Fibroblast of skin of abdomen (primary cell): ENCODE results near the gene STAMBPL1.
"Not testable (repeated sequence)": the region's sequence is repeated elsewhere in the genome, so short reads cannot be mapped to it uniquely, and the experiment has no call there.

Source experiments
- DNase-seq: peaks from one replicate; pipeline ENCODE4 v3.0.0-alpha.2; 2013

The STAMBPL1 gene

DNA sequence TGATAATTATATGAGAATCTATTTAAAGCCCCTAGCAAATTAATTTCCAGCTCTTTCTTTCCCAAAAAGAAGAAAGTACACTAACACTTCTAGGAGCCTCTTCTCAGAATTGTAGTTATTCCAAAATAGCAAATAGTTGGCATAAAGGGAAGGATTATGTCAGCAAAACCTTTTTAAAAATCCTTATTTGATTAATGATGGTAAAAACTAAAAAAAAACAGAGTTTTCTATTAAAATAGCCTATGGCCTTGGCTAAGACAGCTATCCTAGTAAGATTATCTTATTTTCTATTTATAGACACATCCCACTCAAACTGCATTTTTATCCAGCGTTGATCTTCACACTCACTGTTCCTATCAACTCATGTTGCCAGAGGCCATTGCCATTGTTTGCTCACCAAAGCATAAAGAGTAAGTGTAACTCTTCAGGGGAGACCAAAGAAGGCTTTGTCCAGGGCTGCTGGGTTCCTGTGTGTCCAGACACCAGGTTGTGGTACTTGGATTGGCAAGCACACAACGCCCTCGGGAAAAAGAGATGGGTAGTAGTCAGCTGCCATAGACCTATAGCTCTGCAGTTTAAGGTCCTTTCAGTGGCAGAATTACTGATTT, 41.0 kb downstream of the STAMBPL1 start:
- DNase-seq = no peak

DNA sequence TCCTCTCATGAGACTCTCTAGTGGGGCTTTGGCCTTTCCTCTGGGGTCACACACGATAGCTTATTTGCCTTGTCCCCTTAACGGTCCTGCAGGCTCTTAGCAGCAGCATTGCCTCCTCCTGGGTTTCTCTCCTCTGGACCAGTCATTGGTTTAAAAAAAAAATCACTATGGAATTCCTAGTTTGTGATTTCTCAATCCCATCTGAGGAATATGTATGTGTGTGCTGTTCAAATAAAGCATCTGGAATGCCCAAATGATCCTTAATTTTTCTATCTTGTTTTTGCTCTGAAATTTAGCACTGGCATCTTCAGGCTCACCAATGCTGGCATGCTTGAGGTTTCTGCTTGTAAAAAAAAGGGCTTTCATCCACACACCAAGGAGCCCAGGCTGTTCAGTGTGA, 42.0 kb downstream of the STAMBPL1 start:
- no peak for DNase-seq

DNA sequence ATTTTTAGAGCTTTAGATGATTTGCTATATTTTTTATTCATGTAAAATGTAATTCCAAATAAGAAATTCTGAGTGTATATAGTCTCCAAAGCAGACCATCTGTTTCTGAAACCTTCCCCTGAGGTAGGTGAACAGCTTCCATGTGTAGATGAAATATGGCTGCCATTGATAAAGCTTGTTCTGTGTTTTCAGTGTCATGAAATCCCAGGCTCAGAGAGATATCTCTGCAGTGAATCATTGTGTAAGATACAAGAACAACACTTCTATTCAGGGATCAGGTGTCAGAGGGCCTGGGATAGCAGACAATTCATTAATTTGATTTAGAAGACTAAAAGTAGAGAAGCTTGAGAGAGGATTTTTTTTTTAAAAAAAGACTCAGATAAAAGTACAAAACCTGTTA, 43.5 kb downstream of the STAMBPL1 start:
- DNase-seq = no peak

DNA sequence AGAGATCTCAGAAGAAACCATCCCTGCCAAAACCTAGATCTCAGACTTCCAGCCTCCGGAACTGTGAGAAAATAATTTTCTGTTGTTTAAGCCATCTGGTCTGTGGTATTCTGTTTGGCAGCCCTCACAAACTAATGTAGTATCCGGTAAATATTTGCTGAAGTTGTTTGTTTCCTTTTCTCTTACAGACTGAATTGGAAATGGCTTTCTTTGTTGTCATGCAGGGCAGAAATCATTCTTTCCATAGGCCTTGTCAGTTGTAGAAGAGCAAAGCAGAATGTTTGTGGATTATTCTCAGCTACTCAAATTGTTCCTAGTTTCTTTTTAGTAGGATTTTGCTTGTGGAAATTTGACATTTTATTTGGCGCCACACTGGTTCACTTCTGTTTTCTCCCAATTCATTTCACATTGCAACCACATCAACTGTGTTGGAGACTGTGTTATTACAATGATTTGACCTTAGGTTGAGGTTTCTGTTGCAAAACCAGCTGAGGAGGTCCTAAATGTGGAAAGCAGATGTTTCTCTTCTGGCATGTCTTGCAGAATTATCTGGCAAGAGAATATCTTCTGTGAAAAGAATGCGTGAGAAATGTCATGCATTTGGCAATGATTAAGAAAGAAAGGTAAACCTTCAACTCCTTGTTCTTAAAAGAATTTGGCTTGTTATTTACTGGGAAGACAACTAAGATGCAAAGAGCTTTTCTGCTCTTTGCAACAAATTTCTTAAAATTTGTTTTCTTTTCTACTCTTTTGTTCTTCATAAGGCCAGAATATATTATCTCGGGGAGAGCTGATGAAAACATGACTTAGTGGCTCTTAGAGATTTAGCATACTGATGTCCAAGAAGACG, 46.7 kb downstream of the STAMBPL1 start:
- peak; percentile 94 for DNase-seq

DNA sequence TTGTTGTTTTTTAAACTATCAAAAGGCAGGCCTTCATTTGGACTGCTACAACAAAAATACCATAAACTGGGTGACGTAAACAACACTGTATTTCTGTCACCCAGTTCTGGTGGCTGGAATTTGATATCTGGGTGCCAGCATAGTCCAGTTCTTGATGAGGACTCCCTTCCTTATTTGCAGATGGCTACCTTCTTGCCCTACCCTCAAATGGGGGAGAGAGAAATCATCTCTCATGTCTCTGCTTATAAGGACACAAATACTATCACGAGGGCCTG, 47.3 kb downstream of the STAMBPL1 start:
- DNase-seq = no peak

DNA sequence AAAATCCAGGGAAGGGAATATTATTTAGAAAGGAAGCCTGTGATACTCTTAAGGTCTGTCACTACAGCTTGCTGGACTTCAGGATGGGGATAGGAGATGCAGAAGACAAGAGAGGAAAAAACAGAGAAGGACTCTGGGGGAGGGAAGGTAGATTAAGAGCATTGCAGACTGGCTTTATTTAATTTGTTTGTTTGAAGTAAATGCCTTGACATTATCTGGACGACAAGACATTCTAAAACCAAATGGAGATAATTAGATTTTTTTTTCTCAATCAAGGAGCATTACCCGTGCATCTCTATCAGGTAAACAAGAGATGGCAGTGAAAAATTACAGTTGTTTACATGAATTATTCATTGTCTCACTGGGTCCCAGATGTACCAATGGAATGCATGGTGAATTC, 48.2 kb downstream of the STAMBPL1 start:
- DNase-seq = no peak

DNA sequence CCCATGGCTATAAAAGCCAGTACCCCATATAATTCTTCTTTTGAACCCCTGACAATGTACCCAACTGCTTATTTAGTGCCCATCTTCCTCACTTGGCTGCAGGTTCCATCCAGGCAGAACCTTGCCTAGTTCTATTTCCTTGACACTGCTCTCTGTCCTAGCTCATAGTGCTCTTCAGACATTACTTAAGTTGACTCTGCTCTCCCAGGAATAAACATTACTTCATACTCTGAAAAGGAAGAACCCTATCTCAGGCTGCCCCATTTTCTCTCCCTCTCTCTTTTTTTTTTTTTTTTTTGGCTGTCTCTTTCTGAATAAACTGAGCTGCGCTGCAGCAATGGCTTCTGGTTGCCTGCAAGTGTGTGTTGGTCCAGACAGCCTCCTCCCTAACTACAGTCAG, 51.5 kb downstream of the STAMBPL1 start:
- DNase-seq = no peak

DNA sequence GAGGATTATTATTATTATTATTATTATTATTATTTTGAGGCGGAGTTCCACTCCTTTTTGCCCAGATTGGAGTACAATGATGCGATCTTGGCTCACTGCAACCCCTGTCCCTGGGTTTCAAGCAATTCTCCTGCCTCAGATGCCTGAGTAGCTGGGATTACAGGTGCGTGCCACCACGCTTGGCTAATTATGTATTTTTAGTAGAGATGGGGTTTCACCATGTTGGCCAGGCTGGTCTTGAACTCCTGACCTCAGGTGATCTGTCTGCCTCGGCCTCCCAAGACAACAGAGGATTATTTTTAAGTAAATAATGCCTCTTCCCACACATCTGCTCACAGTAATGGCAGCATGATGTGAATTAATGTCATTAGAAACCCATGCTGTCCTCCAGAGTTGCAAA, 52.0 kb downstream of the STAMBPL1 start:
- DNase-seq = not testable (repeated sequence)

DNA sequence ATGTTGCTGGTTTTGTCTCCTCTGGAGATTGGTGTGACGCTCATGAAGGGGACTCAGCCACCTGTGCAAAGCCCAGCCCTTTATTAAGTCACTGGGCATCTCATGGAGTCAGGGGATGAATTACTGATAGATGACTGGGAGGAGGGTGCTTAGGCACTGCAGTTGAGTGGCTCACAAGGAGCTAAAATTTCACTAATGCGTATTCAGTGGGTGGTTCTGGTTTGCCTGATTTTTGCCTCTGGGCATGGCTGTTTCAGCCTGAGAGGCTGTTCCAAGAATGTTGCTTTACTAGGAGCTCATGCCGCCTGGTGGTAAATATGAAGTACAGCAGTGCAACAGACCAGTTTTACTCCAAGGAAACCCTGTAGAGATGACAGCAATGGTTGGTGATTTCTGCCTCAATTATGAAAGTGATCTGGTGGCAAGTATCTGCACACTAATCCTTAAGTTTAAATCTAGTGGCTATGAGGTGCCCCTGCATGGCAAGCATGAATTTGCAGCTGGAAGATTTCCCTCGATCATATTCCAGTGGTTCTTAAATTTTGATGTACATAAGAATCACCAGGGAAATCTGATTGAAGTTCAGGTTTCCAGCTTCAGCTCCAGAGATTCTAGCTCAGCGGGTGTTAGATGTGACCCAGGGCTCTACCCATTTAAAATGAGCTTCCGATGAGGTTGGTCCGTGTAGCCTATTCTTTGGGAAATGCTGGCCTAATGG, 52.7 kb downstream of the STAMBPL1 start:
- DNase-seq = peak; percentile 83

DNA sequence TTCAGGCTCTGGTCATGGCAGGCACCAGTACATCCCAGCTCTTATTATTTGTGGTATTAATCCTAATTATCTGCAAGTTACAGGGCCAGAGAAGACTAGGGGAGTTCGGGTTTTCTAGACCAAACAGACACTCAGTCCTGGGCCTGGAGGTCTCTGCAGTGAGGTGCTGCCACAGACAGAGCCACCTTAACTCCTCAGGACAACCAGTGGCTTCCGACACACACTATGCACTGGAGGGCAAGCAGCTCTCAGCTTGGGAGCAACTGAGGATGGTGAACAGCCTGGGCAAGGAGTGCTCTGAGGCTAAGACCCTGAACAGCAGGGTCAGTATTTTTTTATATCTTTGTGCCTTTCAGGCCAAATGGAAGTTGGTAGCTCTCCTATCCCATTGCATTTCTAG, 53.5 kb downstream of the STAMBPL1 start:
- DNase-seq = peak; percentile 25

DNA sequence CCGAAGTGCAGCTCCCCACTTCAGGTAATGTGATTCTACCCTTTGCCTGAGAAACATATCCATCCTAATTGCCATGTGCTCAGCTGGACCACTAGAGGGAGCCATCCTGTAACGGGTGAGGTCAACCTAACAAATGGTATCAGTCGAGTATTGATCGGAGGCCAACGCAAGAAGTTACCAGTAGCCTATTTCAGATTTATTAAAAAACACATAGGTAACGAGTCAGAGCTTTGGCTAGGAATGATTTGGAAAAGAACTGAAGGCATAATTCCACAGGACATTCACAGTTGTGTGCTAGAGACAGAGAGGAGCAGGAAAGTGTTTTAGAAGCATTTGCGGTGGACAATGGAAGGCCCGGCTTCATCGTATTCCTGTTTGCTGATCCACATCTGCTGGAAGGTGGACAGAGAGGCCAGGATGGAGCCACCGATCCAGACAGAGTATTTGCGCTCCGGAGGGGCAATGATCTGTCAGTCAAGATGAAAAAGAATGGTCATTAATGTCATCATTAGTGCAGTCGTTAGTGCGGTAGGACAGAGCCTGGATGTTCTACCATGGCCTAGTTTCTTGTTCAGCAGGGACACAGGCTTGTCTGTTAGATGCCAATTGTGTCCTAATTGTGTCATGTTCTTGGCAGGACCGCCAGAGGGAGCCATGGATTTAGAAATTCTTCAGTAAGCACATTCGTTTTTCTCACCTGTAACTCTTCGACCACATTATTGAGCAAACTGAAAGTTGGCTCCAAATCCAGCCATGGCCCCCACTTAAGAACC, 55.0 kb downstream of the STAMBPL1 start:
- DNase-seq = peak; percentile 76

DNA sequence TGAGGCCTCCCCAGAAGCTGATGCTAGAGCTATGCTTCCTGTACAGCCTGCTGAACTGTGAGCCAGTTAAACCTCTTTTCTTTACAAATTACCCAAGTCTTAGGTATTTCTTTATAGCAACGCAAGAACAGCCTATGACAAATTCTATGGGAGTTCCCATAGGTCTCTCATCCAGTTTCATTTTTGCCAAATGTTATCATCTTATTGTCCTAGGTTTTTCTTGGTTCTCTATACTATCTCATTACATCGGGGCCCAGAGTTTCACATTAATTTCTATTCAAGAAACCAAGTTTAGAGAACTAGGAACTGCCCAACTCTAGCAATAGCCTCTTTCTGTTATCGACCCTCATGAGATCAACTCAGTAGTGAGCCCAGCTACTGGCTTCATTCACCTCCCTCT, 56.6 kb downstream of the STAMBPL1 start:
- DNase-seq = no peak

DNA sequence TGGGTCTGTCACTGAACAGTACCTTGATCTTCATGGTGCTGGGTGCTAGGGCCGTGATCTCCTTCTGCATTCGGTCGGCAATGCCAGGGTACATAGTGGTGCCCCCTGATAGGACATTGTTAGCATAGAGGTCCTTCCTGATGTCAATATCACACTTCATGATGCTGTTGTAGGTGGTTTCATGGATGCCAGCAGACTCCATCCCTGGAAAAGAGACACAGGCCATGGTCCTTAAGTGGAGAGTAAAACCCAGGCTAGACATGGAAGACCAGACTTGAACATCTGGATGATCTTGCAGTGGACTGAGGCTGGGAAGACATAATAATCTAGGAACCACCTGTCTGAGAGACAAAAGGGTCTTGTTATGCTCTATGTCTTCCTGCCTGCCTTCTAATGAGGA, 58.0 kb downstream of the STAMBPL1 start:
- no peak for DNase-seq

DNA sequence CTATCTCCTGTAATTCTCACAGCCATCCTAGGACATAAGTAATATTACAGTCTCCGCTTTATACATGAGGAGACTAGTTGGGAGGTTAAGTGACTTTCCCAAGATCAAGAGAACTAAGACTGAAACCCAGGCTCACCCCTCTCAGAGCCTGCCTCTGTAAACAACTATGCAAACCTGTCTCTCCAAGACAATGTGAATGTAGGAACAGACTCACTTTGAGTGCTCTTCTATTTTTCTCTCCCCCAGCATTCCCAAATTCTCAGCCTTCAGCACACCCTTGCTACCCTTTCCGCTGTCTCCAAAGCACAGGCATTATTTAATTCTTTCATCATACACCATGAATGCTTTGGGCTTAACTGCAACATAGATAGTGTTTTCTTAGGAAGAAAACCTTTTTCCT, 58.9 kb downstream of the STAMBPL1 start:
- DNase-seq = no peak

DNA sequence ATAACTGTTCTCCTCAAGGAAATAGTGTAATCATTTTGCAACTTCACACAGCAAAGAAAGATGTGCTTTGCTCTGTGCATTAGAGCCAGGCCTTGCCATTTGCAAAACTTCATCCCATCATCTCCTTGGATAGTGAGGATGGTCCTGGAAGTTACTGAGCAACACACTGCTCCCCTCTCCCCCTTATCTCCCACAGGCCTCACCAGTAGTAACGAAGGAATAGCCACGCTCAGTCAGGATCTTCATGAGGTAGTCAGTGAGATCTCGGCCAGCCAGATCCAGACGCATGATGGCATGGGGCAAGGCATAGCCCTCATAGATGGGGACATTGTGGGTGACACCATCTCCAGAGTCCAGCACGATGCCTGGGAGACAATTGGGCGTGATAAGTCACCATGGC, 61.0 kb downstream of the STAMBPL1 start:
- no peak for DNase-seq

DNA sequence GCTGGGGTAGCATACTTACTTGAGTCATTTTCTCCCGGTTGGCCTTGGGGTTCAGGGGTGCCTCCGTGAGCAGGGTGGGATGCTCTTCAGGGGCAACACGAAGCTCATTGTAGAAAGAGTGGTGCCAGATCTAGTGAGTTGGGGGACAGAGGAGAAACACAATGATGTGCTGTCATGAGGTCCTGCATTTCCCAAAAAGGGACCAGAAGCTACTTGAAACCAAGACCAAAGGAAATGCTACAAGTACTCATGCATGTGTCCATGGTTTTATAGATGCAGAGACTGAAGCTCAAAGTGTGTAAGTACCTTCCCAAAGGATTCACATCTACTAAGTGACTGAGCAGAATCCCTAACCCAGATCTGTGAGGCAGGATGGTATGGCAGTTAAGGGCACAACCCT, 63.7 kb downstream of the STAMBPL1 start:
- no peak for DNase-seq

DNA sequence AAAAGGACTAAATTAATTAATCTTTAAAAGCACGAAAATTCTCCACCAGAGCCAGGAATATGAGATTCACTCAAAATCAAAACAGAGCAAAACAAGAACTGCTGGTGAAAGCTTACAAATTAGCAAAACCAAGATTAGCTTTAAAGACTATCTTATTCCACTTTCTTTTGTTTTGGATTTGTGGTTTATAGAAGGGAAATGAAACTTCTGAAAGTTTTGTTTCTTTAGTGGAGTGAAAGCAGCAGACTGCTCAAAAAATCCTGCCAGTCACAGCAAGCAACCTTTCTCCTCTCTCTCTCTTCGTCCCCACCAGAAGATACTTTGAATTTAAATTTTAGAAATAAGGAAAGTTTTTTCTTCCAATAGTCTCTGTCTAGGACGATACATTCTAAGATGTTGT, 64.8 kb downstream of the STAMBPL1 start:
- no peak for DNase-seq

DNA sequence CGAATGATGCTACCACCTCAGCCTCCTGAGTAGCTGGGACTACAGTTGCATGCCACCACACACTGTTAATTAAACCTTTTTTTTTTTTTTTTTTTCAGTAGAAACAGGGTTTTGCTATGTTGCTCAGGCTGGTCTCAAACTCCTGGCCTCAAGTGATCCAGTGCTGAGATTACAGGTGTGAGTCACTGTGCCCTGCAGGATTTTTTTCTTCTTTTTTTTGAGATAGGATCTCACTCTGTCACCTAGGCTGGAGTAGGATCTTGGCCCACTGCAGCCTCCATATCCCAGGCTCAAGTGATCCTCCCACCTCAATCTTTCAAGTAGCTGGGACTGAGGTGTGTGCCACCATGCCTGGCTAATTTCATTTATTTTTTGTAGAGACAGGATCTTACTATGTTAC, 66.2 kb downstream of the STAMBPL1 start:
- DNase-seq = no peak

DNA sequence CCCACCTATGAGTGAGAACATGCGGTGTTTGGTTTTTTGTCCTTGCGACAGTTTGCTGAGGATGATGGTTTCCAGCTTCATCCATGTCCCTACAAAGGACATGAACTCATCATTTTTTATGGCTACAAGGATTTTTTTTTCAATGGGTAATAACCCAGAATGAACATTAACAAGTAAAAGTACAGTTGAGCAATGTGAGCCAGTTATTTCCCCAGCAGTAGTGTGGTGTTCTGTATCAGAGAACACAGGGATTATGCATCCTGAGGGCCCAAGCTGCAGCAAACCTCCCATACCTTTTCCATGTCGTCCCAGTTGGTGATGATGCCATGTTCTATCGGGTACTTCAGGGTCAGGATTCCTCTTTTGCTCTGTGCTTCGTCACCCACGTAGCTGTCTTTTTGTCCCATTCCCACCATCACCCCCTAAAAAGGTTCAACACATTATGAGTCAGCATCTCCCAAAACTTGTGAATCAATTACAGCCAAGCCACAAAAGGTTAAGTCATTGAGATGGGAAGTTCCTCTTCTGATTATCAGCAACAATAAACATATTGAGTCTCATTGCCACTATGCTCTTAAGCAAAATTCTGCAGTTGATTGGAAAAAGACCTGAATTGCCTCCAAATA, 67.0 kb downstream of the STAMBPL1 start:
- no peak for DNase-seq

DNA sequence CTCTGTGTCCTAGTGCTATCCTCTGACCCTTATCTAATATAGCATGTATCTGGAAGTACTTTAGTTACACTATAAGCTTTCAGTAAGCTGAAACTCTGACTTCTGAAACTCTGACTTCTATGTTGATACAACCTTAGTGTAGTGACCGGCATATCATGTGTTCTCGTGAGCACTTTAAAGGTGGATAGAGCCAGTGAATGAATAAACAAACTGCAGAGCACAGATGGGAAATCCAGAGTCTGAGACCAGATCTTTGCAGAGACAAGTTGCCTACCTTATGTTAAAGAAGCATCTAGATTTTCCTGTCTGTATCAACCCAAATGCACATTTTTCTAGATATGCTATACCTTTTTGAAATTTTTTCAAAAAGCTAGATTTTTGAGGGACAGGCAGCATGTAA, 69.0 kb downstream of the STAMBPL1 start:
- no peak for DNase-seq

DNA sequence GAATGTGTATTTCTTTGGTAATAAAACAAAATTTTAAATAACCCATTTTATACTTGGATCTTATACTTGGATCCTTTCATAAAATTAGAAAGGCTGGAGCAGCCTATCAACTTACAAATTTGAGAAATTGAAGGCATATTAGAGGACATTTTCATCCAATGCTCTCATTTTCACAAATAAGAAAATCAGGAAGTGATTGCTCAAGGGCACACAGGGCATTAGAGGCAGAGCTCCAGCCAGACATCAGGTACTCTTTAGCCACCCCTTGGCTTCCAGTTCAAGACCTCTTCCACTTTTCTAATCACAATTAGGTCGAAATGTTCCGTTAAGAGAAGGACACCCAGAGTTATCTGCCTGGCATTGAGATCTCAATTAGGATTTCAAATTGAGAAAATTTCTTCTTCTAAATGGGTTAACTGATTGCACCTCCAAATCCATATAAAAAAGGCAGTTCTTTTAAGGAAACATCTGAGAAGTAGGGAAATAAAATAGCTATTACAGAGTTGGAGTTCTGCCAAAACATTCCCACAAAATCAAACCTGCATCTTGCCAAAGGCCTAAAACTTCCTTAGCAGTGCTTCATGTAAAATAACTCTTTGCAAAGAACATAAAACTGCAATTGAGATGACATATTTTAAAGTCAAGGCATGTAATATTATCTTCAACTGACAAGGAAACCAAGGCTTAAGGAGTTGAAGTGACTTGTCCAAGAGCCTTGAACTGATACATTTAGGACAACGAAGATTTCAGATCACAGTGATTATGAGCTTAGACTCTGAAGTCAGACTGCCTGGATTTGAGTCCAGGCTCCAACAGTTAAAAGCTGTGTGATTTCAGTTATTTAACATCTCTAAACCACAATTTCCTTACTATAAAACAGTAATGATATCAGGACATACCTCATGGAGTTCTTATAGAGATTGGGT, 70.1 kb downstream of the STAMBPL1 start:
- no peak for DNase-seq
